Stimulated activated effector memory CD8-positive, alpha-beta T cell treated with anti-CD3 and anti-CD28 coated beads, Interleukin-12 subunit alpha, Interleukin-12 subunit beta, amount 100 ng/mL, for 72 hours (primary cell): ENCODE data around the gene LCN2.
"Not testable (repeated sequence)": the region's sequence is repeated elsewhere in the genome, so short reads cannot be mapped to it uniquely, and the experiment has no call there.

Source experiments
- ATAC-seq: fragments of 150-1000 bp; cut with Tn5 transposase; 2 replicates; pipeline ENCODE4 v1.10.0; 2021
- DNase-seq, 2 donors: peaks; one replicate each; pipeline ENCODE4 v3.0.0; 2021 to 2022; ENCODE audit warnings: low spot score in 2 of 2
- H3K27ac Mint-ChIP-seq: one replicate; pipeline ENCODE4 v1.8.0; 2022; ENCODE audit warnings: mild to moderate bottlenecking, mixed read lengths
- H3K36me3 Mint-ChIP-seq: one replicate; pipeline ENCODE4 v1.8.0; 2022; ENCODE audit warnings: mild to moderate bottlenecking, mixed read lengths
- H3K4me1 Mint-ChIP-seq: one replicate; pipeline ENCODE4 v1.8.0; 2022; ENCODE audit warnings: mixed read lengths
- H3K4me3 Mint-ChIP-seq: one replicate; pipeline ENCODE4 v1.8.0; 2022; ENCODE audit warnings: mild to moderate bottlenecking, mixed read lengths
- H3K9me3 Mint-ChIP-seq: one replicate; pipeline ENCODE4 v1.8.0; 2022; ENCODE audit warnings: mixed read lengths

Gene LCN2

DNA sequence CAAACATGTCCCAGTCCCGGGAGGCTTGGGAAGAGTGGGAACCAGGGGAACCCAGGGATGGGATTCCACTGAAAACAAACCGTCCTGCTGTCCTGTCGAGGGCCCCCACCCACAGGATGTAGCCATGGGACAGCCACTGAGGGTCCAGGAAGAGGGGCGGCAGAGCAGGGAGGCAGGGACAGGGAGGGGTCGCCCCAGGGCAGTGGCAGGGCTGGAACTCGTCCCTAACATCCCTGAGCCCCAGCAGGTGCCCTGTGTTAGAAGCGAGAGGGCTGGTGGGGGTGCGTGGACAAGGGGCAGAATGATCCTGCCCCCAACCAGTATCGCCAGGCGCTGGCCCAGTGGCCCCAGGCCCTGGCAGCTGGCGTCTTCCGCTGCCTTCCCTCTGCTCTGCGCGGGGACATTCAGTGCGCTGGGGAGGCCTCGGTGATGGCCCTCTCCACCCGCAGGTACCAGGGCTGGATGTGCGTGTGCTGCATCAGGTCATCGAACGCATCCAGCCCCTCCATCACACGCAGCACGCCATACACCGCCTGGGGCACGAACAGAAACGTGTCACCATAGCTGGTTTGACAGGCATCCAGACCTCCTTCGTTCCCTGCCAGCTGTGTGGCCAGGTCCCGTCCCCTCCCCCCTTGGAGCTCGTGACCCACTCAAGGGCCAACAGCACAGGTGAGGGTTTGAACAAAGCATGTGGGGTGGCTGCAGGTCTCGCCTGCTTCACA is 28.4 kb upstream of the LCN2 start:
- H3K27ac Mint-ChIP-seq: no peak overlapping the region
- DNase-seq (no peak), ATAC-seq (no peak)
- H3K36me3 Mint-ChIP-seq: peaks cover 51% of the 10 kb centered on the region
- peaks cover 31% of the 10 kb centered on the region for H3K4me1 Mint-ChIP-seq
- no peak overlapping the region for H3K4me3 Mint-ChIP-seq
- no peaks in the 10 kb centered on the region for H3K9me3 Mint-ChIP-seq

- no peak for ATAC-seq
- peaks cover 47% of the 10 kb centered on the region for H3K36me3 Mint-ChIP-seq
- H3K4me3 Mint-ChIP-seq: no peak overlapping the region
- peaks cover 36% of the 10 kb centered on the region for H3K4me1 Mint-ChIP-seq
- H3K27ac Mint-ChIP-seq: no peak overlapping the region
- H3K9me3 Mint-ChIP-seq: no peaks in the 10 kb centered on the region
- no peak for DNase-seq
These were observed 27.8 kb upstream of the LCN2 start for GRCh38 chr9:128121466-128121810.

DNA sequence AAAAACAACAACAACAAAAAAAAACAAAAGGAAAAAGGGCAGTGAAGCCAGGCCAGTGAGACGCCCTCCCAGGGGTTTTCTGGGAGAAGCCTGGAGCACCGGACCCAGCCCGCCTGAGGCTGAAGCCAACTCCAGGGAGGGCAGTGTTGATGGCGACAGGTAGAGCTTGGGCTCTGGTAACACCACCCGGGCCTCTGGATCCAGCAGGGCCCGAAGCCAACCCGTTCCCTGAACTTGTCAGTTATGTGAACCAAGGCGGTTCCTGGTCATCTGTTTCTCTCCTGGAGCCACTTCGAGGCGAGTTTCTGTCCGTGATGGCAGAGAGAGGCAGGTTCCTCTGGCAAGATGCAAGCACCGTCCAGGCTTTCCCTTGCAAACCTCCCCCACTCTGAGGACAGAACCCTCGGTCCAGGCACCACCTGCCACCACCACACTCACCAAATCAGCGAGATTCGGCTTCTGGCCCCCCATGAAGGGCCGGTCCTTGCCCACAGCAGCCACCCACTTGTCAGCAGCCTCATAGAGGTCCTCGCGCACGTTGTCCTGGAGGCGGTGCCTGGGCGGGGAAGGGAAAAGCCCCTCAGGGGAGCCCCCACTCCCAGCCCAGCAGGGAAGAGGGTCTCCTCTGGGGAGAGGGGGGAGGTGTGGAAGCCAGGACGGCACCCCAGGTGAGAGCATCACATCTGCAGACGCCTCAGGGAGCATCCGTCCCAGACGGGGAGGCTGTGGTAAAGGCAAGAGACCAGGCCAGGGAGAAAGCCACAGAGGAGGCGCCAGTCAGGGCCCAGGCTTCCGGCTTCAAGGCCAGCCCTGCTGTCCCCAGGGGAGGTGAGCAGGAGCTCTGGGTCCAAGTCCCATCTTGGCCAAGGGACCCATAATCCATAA is 27.1 kb upstream of the LCN2 start:
- ATAC-seq (no peak), DNase-seq (no peak)
- Mint-ChIP-seq H3K4me3 (no peak overlapping the region), H3K27ac (no peak overlapping the region), H3K36me3 (peaks cover 44% of the 10 kb centered on the region), H3K4me1 (peaks cover 37% of the 10 kb centered on the region), H3K9me3 (no peaks in the 10 kb centered on the region)

GRCh38 chr9:128122809-128123175 is 26.5 kb upstream of the LCN2 start:
- no peaks in the 10 kb centered on the region for H3K9me3 Mint-ChIP-seq
- ATAC-seq (no peak), DNase-seq (no peak)
- no peak overlapping the region for H3K4me3 Mint-ChIP-seq
- H3K4me1 Mint-ChIP-seq: peaks cover 33% of the 10 kb centered on the region
- H3K36me3 Mint-ChIP-seq: peaks cover 46% of the 10 kb centered on the region
- H3K27ac Mint-ChIP-seq: no peak overlapping the region

DNA sequence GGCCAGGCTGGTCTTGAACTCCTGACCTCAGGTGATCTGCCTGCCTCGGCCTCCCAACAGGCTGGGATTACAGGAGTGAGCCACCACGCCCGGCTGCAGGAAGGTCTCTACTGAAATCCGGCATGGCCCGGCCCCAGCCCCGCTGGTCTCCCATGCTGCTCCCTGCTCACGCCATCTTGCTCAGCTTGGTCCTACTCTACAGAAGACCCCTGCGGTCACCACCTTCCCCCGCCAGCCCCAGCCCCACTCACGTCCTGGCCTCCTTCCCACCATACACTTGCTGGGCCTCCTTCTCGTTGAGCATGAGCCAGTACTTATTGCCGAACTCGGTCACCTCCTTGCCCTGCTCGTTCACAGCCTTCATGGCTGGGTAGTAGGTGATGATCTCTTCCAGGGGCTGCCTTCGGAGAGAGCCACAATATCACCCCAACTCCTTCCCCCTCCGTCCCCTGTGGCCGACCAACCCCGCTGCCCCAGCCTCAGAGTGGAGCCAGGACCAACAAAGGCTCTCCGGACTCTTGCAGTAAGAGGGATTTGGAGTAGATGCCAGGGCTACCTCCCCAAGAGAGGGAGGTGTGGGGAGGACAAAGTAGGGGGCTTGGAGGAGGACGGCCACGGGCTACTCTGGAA is 25.7 kb upstream of the LCN2 start:
- H3K36me3 Mint-ChIP-seq: peaks cover 47% of the 10 kb centered on the region
- no peak overlapping the region for H3K4me3 Mint-ChIP-seq
- no peak for ATAC-seq
- no peaks in the 10 kb centered on the region for H3K9me3 Mint-ChIP-seq
- peaks cover 33% of the 10 kb centered on the region for H3K4me1 Mint-ChIP-seq
- no peak for DNase-seq
- peak overlapping the region; percentile 17 for H3K27ac Mint-ChIP-seq

DNA sequence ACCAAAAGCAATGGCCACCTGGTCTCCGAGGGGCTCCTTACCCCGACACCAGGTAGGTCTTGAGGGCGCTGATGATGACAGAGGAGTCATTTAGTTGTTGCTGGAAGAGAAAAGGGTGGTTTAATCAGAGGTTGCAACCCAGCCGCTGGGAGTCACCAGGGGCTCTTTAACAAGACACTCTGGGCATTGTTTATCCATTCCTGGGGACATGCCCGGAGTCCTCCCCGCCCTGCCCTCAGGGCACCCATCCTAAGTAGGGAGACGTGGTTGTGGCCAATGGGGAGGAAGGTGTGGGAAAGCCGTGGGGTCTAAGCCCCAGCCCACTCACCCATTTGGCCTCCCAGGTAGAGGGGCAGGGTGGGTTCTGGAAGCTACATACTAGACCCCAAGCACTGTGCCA is 24.8 kb upstream of the LCN2 start:
- DNase-seq (no peak), ATAC-seq (no peak)
- H3K27ac Mint-ChIP-seq: peak overlapping the region; percentile 17
- H3K4me1 Mint-ChIP-seq: peaks cover 40% of the 10 kb centered on the region
- H3K4me3 Mint-ChIP-seq: peak overlapping the region; percentile 98
- no peaks in the 10 kb centered on the region for H3K9me3 Mint-ChIP-seq
- peaks cover 45% of the 10 kb centered on the region for H3K36me3 Mint-ChIP-seq

DNA sequence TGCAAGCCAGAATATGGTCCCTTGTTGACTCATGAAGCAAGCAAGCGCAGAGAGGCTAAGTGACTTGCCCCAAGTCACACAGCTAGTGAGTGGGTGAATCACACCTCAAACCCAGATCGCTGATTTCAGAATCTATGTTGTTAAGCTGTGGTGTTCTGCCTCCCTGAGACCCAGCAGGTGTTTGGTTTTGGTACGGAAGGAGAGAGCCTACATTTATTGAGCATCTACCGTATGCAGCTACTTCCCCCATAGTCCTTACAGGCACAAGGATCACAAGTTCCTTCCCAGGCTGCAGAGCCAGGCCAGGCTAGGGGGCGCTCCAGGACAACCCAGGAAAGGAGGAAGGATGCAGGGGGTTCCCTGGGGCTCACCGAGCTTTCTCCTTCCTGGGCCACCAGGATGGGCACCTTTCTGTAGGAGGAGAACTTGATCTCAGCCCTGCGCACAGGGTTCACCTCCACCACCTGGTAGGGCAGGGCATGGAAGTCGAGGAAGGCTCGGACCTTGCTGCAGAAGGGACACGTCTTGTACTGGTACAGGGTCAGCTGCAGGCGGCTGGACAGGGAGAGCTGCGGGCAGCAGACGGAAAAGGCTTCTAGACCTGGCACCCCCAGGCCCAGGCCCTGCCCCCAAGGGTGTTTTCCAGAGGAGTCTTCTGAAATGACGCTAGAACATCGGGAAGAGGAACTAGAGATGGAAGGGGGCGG is 24.2 kb upstream of the LCN2 start:
- peak overlapping the region; percentile 98 for H3K4me3 Mint-ChIP-seq
- DNase-seq: peak in 1 of 2 donors; percentile 70
- H3K4me1 Mint-ChIP-seq: peaks cover 43% of the 10 kb centered on the region
- peak overlapping the region; percentile 17 for H3K27ac Mint-ChIP-seq
- ATAC-seq: no peak
- peaks cover 45% of the 10 kb centered on the region for H3K36me3 Mint-ChIP-seq
- H3K9me3 Mint-ChIP-seq: no peaks in the 10 kb centered on the region

DNA sequence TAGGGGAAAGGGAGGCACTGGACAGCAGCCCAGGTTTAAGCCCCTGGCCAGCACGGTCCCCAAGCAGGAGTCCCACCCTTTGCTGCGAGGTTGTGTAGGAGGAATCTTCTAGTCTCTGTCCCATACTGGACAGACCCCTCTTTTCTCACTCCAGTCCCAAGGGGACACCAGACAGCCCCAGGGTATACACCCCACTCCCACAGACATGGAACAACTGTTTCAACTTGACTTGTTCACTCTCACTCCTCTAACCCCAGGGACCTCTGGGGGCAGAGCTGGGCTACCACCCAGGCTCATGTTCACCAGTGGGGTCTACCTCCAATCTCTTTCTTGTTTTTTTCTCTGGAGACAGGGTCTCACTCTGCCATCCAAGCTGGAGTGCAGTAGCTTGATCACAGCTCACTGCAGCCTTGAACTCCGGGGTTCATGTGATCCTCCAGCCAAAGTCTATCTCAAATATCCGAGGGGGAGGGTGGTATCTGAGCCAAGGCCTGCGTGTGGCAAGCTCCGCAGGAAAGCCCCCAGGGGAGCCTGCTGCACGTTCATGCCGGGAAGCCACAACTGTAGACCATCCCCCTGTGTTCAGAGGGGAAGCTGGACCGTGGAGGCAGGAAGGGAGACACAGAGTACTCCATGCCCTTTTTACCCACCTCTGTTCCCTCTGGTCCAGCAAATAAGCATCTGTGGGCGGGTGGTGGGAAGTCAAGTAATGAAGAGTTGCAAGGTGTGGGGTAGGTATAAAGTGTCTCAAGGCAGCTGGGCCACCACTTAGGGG is 23.5 kb upstream of the LCN2 start:
- ATAC-seq: no peak
- Mint-ChIP-seq H3K4me3 (peak overlapping the region; percentile 98), H3K4me1 (peaks cover 43% of the 10 kb centered on the region), H3K36me3 (peaks cover 45% of the 10 kb centered on the region), H3K9me3 (no peaks in the 10 kb centered on the region), H3K27ac (no peak overlapping the region)
- no peak for DNase-seq

DNA sequence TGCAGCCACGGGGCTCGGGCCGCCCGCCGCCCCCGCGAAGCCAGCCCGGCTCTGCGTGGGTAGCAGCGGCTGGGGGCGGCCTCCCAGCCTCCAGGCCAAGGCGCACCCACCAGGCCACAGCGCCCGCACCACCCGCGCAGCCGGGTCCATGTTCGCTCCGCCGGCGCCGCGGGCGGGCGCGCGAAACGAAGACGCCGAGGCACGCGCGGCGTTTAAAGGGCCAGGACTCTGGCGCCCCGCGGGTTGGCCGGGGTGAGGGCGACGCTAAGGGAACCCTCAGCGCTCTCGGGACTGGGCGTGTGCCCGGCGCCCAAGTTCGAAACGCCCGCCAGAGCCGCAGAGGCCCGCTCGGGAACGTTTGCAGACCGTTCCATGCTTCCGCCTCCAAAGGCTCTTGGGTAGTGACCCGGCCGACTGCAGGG is 21.7 kb upstream of the LCN2 start, which contains the start of gene PTGES2:
TSS of gene PTGES2 (minus strand) at position 162 of the 422 bp plus-strand sequence. CDS start at position 150, 12 bp downstream.
- DNase-seq (peak; percentile 83 to 91), ATAC-seq (peak; percentile 84)
- peaks cover 30% of the 10 kb centered on the region for H3K36me3 Mint-ChIP-seq
- H3K4me1 Mint-ChIP-seq: peaks cover 43% of the 10 kb centered on the region
- no peaks in the 10 kb centered on the region for H3K9me3 Mint-ChIP-seq
- peak within 1 kb of the TSS; percentile 99 for H3K27ac Mint-ChIP-seq
- H3K4me3 Mint-ChIP-seq: peak within 1 kb of the TSS; percentile 98

DNA sequence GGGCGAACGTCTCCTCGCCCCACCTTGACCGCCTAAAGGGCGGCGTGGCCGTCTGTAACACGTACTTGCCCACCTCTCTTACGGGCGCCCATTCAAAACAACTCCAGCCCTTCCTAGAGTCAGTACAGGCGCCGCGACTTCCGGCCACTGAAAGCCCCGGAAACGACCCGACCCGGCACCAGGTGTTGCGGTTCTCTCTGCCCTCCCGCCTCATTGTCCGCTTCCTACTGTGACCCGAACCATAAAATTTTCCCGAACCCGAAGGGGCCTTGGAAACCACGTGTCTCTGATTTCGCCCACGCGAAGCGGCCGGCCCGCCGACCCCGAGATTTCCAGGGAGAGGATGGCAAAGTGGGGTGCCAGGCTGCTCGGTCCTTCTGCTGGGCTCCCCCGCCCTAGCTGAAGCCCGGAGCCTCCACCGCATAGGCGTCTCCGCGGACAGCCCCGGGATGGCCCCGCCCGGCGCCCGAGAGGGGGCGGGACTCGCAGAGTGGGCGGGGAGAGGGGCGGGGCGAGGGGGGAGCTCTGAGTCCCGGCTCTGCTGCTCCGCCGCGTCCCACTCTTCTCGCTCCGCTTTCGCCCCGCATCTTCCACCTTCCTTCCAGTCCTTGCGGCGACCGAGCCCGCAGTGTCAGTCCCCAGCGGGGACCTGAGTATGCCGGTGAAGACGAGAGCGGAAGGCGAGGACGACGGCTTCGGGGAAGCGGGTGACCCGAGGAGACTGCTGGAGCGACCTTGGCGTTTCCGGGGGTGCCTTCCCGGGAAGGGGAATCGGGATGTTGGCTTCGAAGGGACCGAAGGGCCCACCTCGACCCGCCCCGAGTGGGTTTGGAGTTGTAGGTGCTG is 21.0 kb upstream of the LCN2 start:
- H3K27ac Mint-ChIP-seq: peak overlapping the region; percentile 99
- H3K36me3 Mint-ChIP-seq: peaks cover 24% of the 10 kb centered on the region

DNA sequence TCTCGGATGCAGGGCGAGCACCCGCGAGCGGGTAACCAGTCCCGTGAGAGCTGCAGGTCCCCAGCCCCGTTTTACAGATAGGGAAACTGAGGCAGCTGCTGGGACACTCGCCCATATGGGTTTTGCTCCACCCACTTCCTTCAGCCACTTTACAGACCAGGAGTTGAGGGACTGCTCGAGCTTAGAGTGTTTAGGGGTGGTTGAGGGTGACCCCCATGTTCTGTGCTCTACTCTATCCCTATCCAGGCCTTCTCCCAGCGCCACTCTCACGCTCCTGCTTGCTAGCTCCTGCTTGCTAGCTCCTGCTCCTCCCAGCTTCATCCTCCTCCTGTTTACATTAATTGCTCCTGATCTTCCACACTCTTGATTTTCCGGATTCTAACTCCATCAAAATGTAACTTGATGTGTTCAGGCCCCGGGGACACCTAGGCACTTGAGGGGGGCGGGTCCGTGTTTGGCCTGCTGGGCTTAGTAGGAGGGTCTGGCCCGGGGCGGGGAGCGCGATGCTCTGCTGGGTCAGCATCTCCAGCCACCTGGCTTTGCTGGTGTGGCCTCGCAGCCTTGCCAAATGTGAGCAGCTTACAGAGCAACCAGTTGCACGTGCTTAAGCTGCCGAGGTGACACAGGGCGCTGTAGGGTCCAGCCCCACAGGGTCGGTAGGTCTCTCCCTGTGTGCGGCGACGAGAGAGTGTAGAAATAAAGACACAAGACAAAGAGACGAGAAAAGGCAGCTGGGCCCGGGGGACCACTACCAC is 20.2 kb upstream of the LCN2 start:
- H3K4me3 Mint-ChIP-seq: peak overlapping the region; percentile 98
- H3K4me1 Mint-ChIP-seq: peaks cover 43% of the 10 kb centered on the region
- DNase-seq: no peak
- H3K9me3 Mint-ChIP-seq: no peaks in the 10 kb centered on the region
- ATAC-seq: no peak
- H3K27ac Mint-ChIP-seq: peak overlapping the region; percentile 99
- H3K36me3 Mint-ChIP-seq: peaks cover 16% of the 10 kb centered on the region

More for the DNA sequence above, 21.0 kb upstream of the LCN2 start:
- Mint-ChIP-seq H3K4me3 (peak overlapping the region; percentile 98), H3K9me3 (no peaks in the 10 kb centered on the region), H3K4me1 (peaks cover 43% of the 10 kb centered on the region)
- ATAC-seq (peak; percentile 82), DNase-seq (peak; percentile 86 to 96)

DNA sequence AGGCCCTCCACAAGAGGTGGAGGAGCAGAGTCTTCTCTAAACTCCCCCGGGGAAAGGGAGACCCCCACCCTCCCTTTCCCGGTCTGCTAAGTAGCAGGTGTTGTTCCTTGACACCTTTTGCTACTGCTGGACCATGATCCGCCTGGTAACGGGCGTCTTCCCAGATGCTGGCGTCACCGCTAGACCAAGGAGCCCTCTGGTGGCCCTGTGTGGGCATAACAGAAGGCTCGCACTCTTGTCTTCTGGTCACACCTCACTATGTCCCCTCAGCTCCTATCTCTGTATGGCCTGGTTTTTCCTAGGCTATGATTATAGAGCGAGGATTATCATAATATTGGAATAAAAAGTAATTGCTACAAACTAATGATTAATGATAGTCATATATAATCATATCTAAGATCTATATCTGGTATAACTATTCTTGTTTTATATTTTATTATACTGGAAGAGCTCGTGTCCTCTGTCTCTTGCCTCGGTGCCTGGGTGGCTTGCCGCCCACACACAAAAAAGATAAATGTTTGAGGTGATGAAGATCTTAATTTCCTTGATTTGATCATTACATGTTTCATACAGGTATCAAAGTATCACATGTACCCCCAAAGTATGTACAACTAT is 19.2 kb upstream of the LCN2 start:
- H3K36me3 Mint-ChIP-seq, H3K27ac Mint-ChIP-seq, H3K9me3 Mint-ChIP-seq, ATAC-seq: not testable (repeated sequence)
- H3K4me1 Mint-ChIP-seq: peaks cover 34% of the 10 kb centered on the region
- DNase-seq: peak in 1 of 2 donors; percentile 73
- H3K4me3 Mint-ChIP-seq: peak overlapping the region; percentile 98

GRCh38 chr9:128130651-128131050 is 18.6 kb upstream of the LCN2 start:
- H3K9me3 Mint-ChIP-seq, H3K27ac Mint-ChIP-seq, ATAC-seq, H3K36me3 Mint-ChIP-seq, H3K4me3 Mint-ChIP-seq, DNase-seq: not testable (repeated sequence)
- peaks cover 29% of the 10 kb centered on the region for H3K4me1 Mint-ChIP-seq
